Effector memory CD4-positive, alpha-beta T cell (primary cell): ENCODE data around the gene POLD2.
A peak's percentile ranks its signal among the peaks of the same experiment; 100 is the strongest.

ENCODE experiments used
- DNase-seq, 3 donors: peaks; one replicate each; pipeline ENCODE4 v3.0.0-alpha.2; 2020
- H3K27ac ChIP-seq: 2 replicates; pipeline ENCODE4 v1.7.0; 2013; ENCODE audit warnings: mild to moderate bottlenecking, low read length, moderate library complexity; ENCODE audit not compliant: insufficient read depth, poor library complexity, severe bottlenecking
- H3K27me3 ChIP-seq: replicated peaks from 2 replicates; pipeline ENCODE4 v1.7.0; 2013; ENCODE audit warnings: mild to moderate bottlenecking, low read length; ENCODE audit not compliant: insufficient read depth, control insufficient read depth, poor library complexity, severe bottlenecking
- H3K36me3 ChIP-seq: 2 replicates; pipeline ENCODE4 v1.7.0; 2013; ENCODE audit warnings: mild to moderate bottlenecking, low read length, moderate library complexity; ENCODE audit not compliant: control insufficient read depth, insufficient read depth
- H3K4me1 ChIP-seq: 2 replicates; pipeline ENCODE4 v1.7.0; 2013; ENCODE audit warnings: low read length, mild to moderate bottlenecking; ENCODE audit not compliant: control insufficient read depth, insufficient read depth, poor library complexity, severe bottlenecking
- H3K4me3 ChIP-seq: 2 replicates; pipeline ENCODE4 v1.7.0; 2013; ENCODE audit warnings: low read length, low read depth, mild to moderate bottlenecking; ENCODE audit not compliant: insufficient read depth, poor library complexity, severe bottlenecking
- H3K9me3 ChIP-seq: 2 replicates; pipeline ENCODE4 v1.7.0; 2013; ENCODE audit warnings: mild to moderate bottlenecking, low read length, moderate library complexity; ENCODE audit not compliant: control insufficient read depth

The POLD2 gene

DNA sequence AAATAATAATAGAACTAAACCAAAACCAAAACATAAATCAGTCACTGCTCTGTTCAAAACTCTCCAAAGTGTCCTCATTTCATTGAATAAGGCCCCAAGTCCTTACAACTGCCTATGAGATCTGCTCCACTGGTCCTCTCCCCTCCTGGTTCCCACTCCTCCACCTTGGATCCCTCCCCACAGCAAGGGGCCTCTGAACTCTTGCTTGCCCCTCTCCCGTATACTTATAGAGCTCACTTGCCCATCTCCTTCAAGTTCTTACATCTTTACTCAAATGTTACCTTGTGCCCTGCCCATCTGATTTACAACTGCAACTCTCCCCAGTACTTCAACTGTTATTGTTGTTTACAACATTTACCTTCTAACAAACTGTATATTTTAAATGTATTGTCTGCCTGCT, 819 bp downstream of the POLD2 start:
- Histone ChIP-seq H3K4me3 (peak overlapping the region; percentile 70), H3K27ac (peak overlapping the region; percentile 58), H3K36me3 (peaks cover 13% of the 10 kb centered on the region), H3K27me3 (no peaks in the 10 kb centered on the region), H3K9me3 (no peaks in the 10 kb centered on the region), H3K4me1 (peaks cover 5% of the 10 kb centered on the region)
- no peak for DNase-seq

DNA sequence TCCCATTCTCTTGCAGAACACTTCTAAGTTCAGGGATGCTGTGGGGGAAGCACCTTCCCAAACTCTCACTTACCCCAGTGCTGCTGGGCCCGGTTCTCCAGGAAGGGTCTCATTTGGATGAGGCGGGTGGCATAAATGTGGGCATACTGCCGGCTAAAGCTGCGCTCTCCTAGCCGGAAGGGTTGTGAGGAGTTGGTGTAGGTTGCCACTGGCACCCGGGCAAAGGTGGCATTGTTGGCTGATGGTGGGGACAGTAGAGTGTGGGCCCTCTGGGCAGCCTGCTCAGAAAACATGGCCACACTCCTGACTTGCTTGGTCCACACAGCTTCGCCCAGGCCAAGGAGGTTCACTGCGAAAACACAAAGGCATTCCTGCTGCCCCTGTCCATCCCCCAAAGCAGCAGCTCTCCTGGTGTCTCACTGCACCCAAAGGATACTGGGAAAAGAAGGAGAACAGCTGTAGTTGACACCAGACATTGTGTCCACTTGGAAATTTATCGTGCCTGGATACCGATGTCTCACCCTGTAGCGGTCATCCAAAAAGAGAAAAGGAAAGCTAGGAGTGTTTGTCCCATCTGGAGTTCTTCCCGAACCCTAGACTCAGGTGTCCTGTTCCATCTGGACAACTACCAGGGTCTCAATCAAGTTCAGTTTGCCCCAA, 1.5 kb downstream of the POLD2 start:
- Histone ChIP-seq H3K27me3 (no peaks in the 10 kb centered on the region), H3K9me3 (no peaks in the 10 kb centered on the region), H3K27ac (no peak overlapping the region), H3K36me3 (peaks cover 18% of the 10 kb centered on the region), H3K4me3 (no peak overlapping the region), H3K4me1 (peaks cover 5% of the 10 kb centered on the region)
- DNase-seq = no peak

DNA sequence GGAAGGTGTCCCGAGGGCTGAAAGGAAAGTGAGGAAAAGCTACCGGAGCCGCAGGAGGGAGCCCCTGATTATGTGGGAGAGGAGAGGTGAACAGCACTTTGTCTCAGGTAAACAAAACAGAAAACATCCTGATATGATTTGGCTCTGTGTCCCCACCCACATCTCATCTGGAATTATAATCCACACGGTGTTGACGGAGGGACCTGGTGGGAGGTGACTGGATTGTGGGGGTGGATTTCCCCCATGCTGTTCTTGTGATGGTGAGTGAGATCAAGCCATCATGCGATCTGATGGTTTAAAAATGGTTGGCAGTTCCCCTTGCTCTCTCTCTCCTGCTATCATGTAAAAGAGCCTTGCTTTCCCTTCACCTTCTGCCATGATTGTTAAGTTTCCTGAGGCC, 3.0 kb downstream of the POLD2 start:
- Histone ChIP-seq H3K36me3 (peaks cover 33% of the 10 kb centered on the region), H3K4me1 (peaks cover 5% of the 10 kb centered on the region), H3K9me3 (no peaks in the 10 kb centered on the region), H3K27me3 (no peaks in the 10 kb centered on the region), H3K27ac (no peak overlapping the region), H3K4me3 (no peak overlapping the region)
- no peak for DNase-seq

DNA sequence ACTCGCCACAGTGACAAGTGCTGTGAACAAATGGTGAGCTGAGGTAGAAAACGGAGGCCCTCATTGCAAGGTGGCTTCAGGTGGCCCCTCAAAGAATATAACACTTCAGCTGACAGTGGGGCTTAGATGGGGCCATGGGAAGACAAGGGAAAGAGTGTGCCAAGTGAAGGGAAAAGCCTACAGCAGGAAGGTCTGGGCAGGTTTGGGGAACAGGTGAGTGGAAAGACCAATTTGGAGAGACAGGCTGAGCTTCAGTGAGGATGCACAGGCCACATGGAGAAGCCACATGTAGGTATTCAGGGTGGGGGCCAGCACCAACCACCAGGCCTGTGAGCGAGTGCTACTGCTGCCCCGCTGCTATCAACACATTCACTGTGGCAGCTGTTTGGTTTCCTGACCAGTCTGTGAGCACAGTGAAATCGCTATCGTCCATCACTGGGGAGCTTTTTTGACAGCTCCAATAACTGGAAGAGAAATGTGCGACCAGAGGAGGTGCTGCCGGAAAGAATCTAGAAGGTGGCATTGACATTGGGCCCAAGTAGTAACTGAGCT, 3.4 kb downstream of the POLD2 start:
- no peaks in the 10 kb centered on the region for H3K27me3 ChIP-seq
- no peak for DNase-seq
- H3K27ac ChIP-seq = no peak overlapping the region
- H3K4me1 ChIP-seq = peaks cover 5% of the 10 kb centered on the region
- no peaks in the 10 kb centered on the region for H3K9me3 ChIP-seq
- H3K36me3 ChIP-seq = peaks cover 36% of the 10 kb centered on the region
- H3K4me3 ChIP-seq = no peak overlapping the region

DNA sequence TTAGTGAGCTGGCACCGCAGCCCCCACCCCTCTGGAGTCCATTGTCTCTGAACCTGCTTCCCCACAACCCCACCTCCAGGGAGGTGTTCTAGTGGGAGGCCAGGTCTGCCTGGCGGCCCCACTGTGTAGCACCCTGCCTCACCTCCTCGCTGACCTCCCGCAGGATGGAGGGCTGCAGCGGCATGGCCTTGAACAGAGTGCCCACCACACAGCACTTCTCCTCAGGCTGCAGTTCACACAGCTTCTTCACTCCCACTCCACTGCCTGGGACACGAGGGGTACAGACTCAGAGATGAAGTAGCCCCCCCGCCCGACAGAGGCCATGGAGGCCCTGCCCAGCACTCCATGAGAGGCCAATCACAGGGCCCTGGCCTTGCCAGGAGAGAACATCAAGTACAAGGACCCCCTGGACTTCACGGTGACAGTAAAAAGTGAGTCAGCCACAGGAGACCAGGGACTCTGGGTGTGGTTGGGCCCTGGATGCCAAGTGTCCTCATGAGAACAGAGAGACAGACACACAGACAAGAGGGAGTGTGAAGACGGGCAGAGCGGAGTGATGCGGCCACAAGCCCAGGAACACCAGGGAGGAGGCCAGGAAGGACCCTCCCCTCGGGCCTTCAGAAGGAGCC, 5.4 kb downstream of the POLD2 start:
- DNase-seq = no peak
- Histone ChIP-seq H3K27me3 (no peaks in the 10 kb centered on the region), H3K36me3 (peaks cover 36% of the 10 kb centered on the region), H3K9me3 (no peaks in the 10 kb centered on the region), H3K27ac (no peak overlapping the region), H3K4me3 (no peak overlapping the region), H3K4me1 (no peaks in the 10 kb centered on the region)

DNA sequence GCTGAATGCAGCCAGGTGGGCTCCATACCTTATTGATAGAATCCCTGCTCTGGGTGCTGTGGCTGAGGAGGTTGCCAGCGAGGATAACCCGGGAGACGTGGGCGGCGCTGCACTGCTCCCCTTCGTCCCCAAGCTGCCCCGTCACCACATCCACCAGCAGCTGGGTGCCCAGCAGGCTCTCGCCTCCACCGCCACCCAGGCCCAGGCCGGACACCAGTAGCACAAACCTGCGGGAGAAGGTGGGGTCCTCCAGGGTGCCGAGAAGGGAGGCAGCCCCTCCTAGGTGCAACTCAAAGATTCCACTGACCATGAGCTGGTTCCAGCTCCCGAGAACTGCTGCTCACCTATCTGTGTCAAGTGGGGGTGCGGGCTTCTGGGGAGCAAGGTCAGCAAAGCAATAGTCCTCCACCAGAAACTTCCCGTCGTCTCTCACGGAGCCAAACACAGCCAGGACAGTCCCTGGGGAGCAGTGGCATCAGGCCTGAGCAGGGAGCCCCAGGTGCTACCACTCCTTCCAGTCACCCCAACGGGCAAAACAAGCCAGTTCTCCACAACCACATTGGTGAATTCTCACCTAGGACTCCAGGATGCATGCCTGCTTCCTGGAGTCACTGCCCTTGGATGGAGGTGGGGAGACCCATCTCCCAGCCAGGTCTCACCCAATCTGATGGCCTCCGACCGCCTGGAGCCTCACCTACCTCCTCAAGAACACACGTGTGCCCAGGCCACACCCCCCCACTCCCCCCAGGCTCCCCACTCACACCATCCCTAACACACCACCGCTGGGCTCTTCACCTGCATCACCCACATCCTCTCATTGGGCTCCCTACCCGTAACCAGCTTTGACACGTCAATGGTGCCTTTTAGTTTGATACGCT, 6.3 kb downstream of the POLD2 start:
- Histone ChIP-seq H3K4me3 (no peak overlapping the region), H3K27ac (no peak overlapping the region), H3K27me3 (no peaks in the 10 kb centered on the region), H3K4me1 (no peaks in the 10 kb centered on the region), H3K9me3 (no peaks in the 10 kb centered on the region), H3K36me3 (peaks cover 36% of the 10 kb centered on the region)
- no peak for DNase-seq

DNA sequence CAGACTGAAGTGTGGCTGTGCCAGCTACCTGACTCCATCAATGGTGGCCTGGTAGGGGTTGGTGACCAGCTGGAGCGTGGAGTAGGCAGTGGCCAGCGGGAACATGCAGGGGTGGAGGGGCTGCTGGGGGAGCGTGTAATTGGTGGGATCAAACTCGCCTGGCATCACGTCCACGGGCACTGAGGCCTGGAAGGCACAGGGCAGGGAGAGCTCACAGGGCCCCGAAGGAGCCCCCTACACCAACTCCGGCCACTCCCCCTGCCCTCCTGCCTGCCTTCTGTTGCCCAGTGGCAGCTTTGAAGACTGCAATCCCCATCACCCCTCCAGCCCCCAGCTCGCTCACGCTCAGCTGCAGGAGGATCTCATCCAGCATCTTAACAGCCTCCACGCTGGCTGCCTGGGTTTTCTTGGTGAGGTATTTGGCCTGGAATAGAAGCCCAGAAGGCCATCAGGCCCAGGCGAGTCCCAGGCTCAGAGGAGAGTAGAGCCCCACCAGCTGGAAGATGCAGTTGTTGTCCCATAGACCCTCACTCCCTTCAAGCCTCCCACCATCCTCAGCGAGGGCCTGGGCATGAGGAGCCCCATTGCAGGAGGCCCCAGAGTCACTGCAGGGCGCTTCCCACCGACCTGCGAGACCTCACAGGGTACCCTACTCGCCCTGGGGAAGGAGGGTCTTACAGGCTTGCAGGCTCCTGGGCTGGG, 7.1 kb downstream of the POLD2 start:
- H3K27ac ChIP-seq = no peak overlapping the region
- no peaks in the 10 kb centered on the region for H3K9me3 ChIP-seq
- H3K4me3 ChIP-seq = no peak overlapping the region
- peaks cover 36% of the 10 kb centered on the region for H3K36me3 ChIP-seq
- DNase-seq = no peak
- no peaks in the 10 kb centered on the region for H3K27me3 ChIP-seq
- no peaks in the 10 kb centered on the region for H3K4me1 ChIP-seq

DNA sequence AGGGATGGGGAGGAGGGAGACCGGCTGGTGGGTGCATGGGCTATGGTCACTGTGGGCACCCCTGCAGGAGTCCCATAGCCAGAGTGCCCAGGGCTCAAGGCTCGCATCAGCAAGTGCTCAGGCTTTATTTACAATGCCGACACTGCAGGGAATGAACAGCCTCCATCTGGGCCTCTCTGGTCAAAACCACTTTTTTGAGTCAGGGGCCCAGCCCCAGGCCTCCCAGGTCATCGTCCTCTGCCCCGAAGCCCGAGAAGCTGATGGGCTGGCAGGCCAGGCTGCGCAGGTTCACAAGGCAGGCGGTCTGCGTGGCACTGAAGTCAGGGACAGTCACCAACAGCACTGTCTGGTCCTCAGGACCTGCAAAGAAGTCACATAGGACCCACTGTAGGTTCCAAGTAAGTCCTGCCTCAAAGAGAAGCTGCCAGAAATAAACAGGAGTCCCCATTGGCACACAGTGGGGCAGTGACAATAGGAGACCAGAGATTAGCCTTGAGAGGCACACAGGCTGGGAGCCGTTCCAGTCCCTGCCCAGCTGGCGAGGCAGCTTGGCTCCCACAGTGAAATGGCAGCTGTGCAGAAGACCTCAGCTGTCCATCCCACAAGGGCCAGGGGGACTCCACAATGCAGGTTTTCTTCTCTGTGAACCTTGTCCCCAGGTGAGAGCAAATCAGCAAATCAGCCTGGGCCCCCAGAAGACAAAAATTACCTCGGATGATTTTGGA, 8.6 kb downstream of the POLD2 start:
- no peak overlapping the region for H3K4me3 ChIP-seq
- no peaks in the 10 kb centered on the region for H3K27me3 ChIP-seq
- DNase-seq = no peak
- no peaks in the 10 kb centered on the region for H3K9me3 ChIP-seq
- no peak overlapping the region for H3K27ac ChIP-seq
- peaks cover 30% of the 10 kb centered on the region for H3K36me3 ChIP-seq
- no peaks in the 10 kb centered on the region for H3K4me1 ChIP-seq

DNA sequence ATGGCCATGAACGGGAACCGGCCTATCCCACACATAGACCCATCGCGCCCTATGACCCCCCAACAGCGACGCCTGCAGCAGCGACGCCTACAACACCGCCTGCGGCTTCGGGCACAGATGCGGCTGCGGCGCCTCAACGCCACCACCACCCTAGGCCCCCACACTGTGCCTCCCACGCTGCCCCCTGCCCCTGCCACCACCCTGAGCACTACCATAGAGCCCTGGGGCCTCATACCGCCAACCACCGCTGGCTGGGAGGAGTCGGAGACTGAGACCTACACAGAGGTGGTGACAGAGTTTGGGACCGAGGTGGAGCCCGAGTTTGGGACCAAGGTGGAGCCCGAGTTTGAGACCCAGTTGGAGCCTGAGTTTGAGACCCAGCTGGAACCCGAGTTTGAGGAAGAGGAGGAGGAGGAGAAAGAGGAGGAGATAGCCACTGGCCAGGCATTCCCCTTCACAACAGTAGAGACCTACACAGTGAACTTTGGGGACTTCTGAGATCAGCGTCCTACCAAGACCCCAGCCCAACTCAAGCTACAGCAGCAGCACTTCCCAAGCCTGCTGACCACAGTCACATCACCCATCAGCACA, 9.5 kb downstream of the POLD2 start:
- no peak overlapping the region for H3K4me3 ChIP-seq
- no peak for DNase-seq
- H3K4me1 ChIP-seq = no peaks in the 10 kb centered on the region
- no peak overlapping the region for H3K27ac ChIP-seq
- H3K36me3 ChIP-seq = peaks cover 30% of the 10 kb centered on the region
- no peaks in the 10 kb centered on the region for H3K9me3 ChIP-seq
- no peaks in the 10 kb centered on the region for H3K27me3 ChIP-seq
